SK-N-SH (cell line): ENCODE measurements around the gene LNX2. TPM values are rescaled to one million over a fixed set of nuclear protein-coding genes. Genes with fewer than 3 reads are reported as not detected.

Experiments
- CTCF ChIA-PET: fragments of 300-600, 350-600 bp; formaldehyde crosslinking; extraction: SDS; loops from one replicate; lab custom pipeline; 2021; lab: Yijun Ruan, JAX
- POLR2A ChIA-PET: fragments of 350-600 bp; sonication (Branson Sonifier 250); formaldehyde crosslinking; extraction: SDS; loops from one replicate; lab custom pipeline; 2020; ENCODE audit warnings: antibody characterized with exemption, inconsistent platforms; lab: Yijun Ruan, JAX
- DNase-seq: peaks from one replicate; pipeline ENCODE4 v3.0.0; 2012
- H2AFZ ChIP-seq: fragments of 200-600 bp; sonication (generic); 2 replicates; pipeline ENCODE4 v1.8.1; 2016; ENCODE audit warnings: antibody characterized with exemption, mild to moderate bottlenecking, low read depth
- H3F3A ChIP-seq: fragments of 200-600 bp; sonication (generic); replicated peaks from 2 replicates; pipeline ENCODE3; 2016; ENCODE audit warnings: antibody characterized with exemption, mild to moderate bottlenecking; ENCODE audit not compliant: insufficient read depth
- H3K27ac ChIP-seq, 2 experiments: fragments of 200-500 bp in 1 of 2; fragments of 200-600 bp in 1 of 2; sonication (Bioruptor generic) in 1 of 2; sonication (generic), shearing (Covaris generic) in 1 of 2; 2 replicates each; pipeline versions ENCODE4 v1.5.1 to v1.6.1; 2014 to 2016; ENCODE audit warnings: low read depth in 2 of 2, inconsistent platforms in 1 of 2, low read length in 1 of 2, mild to moderate bottlenecking in 1 of 2, mixed read lengths in 1 of 2
- H3K27me3 ChIP-seq: fragments of 200-600 bp; sonication (generic), shearing (Covaris generic); 2 replicates; pipeline ENCODE4 v1.6.1; 2016; ENCODE audit warnings: mixed run types; ENCODE audit not compliant: insufficient read depth
- H3K36me3 ChIP-seq, 2 experiments: fragments of 200-500 bp in 1 of 2; fragments of 200-600 bp in 1 of 2; sonication (Bioruptor generic) in 1 of 2; sonication (generic) in 1 of 2; replicated peaks in 1 of 2; 2 replicates each; pipeline versions ENCODE3 to v1.5.1; 2014 to 2016; ENCODE audit warnings: low read length in 1 of 2, mild to moderate bottlenecking in 1 of 2; ENCODE audit not compliant: insufficient read depth in 2 of 2, control insufficient read depth in 1 of 2
- H3K4me1 ChIP-seq, 2 experiments: fragments of 200-500 bp in 1 of 2; fragments of 200-600 bp in 1 of 2; sonication (Bioruptor generic) in 1 of 2; sonication (generic), shearing (Covaris generic) in 1 of 2; 2 replicates each; pipeline versions ENCODE4 v1.5.1 to v1.6.1; 2014 to 2016; ENCODE audit warnings: low read depth in 1 of 2, low read length in 1 of 2, mixed run types in 1 of 2; ENCODE audit not compliant: insufficient read depth in 2 of 2, control insufficient read depth in 1 of 2
- H3K4me2 ChIP-seq: fragments of 200-600 bp; sonication (generic), shearing (Covaris generic); 2 replicates; pipeline ENCODE4 v1.6.1; 2017; ENCODE audit warnings: mixed run types
- H3K4me3 ChIP-seq, 2 experiments: fragments of 200-500 bp in 1 of 2; fragments of 200-600 bp in 1 of 2; sonication (Bioruptor generic) in 1 of 2; sonication (generic), shearing (Covaris generic) in 1 of 2; 2 replicates each; pipeline versions ENCODE4 v1.5.1 to v1.8.1; 2014 to 2016; ENCODE audit warnings: low read depth in 2 of 2, inconsistent platforms in 1 of 2, low read length in 1 of 2, mild to moderate bottlenecking in 1 of 2, mixed read lengths in 1 of 2, moderate library complexity in 1 of 2
- H3K79me2 ChIP-seq: fragments of 200-600 bp; sonication (generic); 2 replicates; pipeline ENCODE4 v1.8.1; 2017; ENCODE audit warnings: mild to moderate bottlenecking; ENCODE audit not compliant: insufficient read depth
- H3K9ac ChIP-seq: fragments of 200-600 bp; sonication (generic); 2 replicates; pipeline ENCODE4 v1.6.1; 2017; ENCODE audit warnings: mixed run types
- H3K9me2 ChIP-seq: fragments of 200-600 bp; sonication (generic); 2 replicates; pipeline ENCODE4 v1.6.1; 2017; ENCODE audit warnings: mixed run types
- H3K9me3 ChIP-seq: fragments of 200-600 bp; sonication (generic); 2 replicates; pipeline ENCODE4 v1.6.1; 2017; ENCODE audit warnings: mixed run types, mild to moderate bottlenecking, moderate library complexity
- H4K20me1 ChIP-seq: fragments of 200-600 bp; sonication (generic); 2 replicates; pipeline ENCODE4 v1.6.1; 2017; ENCODE audit warnings: mild to moderate bottlenecking, mixed run types; ENCODE audit not compliant: insufficient read depth
- ELF1 ChIP-seq: IDR thresholded peaks from 2 replicates; pipeline ENCODE4 v1.4.0; 2012
- EP300 ChIP-seq, 2 experiments: IDR thresholded peaks; 2 replicates each; pipeline versions ENCODE4 v1.4.0 to v1.6.1; 2012; ENCODE audit warnings: borderline replicate concordance in 1 of 2, low read depth in 1 of 2, low read length in 1 of 2
- FOXM1 ChIP-seq: IDR thresholded peaks from 2 replicates; pipeline ENCODE4 v1.4.0; 2012; ENCODE audit warnings: low read depth, mild to moderate bottlenecking
- JUND ChIP-seq: IDR thresholded peaks from 2 replicates; pipeline ENCODE4 v1.4.0; 2012
- MXI1 ChIP-seq: IDR thresholded peaks from 2 replicates; pipeline ENCODE4 v1.6.1; 2012; ENCODE audit warnings: mild to moderate bottlenecking, low read depth, low read length, improper control_type of control experiment
- POLR2AphosphoS5 ChIP-seq: IDR thresholded peaks from 2 replicates; pipeline ENCODE4 v1.6.1; 2012; ENCODE audit warnings: low read depth, low read length
- RAD21 ChIP-seq: IDR thresholded peaks from 2 replicates; pipeline ENCODE4 v1.6.1; 2012; ENCODE audit warnings: mild to moderate bottlenecking, low read length
- RCOR1 ChIP-seq: fragments of 150-350 bp; IDR thresholded peaks from 2 replicates; pipeline ENCODE4 v1.6.1; 2017; ENCODE audit warnings: antibody characterized with exemption, low read length
- YY1 ChIP-seq: IDR thresholded peaks from 2 replicates; pipeline ENCODE4 v1.4.0; 2012; ENCODE audit warnings: low read depth, mild to moderate bottlenecking
- WGBS: methylation state at CpG from one replicate; pipeline ENCODE4 v1.1.6; 2017; ENCODE audit warnings: low lambda C conversion rate; 5-methylcytosine and 5-hydroxymethylcytosine counted together
- polyA plus RNA-seq, 3 experiments: library from polyadenylated mRNA; depleted of rRNA; stranded (reverse); fragments of >200 nt; gene quantifications; 2 replicates each; pipeline ENCODE4 v1.2.3, GENCODE V29; 2012

LNX2 gene
- polyA plus RNA-seq, 1 of the 3 experiments (the other 2 are of a cell fraction) = 3.7 TPM

DNA sequence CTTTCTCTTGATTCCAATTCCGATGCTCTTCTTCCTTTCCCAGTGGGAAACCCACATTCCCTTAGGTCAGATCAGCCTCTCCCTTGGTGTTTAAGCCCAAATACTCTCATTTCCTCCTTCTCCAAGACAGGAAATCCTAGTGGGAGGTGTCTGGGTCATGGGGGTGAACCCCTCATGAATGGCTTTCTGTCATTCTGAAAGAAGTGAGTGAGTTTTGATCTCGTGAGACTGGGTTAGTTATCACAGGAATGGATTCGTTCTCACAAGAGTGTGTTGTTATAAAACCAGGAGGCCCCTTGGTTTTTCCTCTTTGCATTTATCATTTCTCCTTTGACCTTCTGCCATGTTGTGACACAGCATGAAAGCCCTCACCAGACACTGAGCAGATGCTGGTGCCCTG is 93.8 kb downstream of the LNX2 start:
- Histone ChIP-seq H3F3A (no peaks in the 10 kb centered on the region), H3K4me2 (no peak overlapping the region), H3K27me3 (peaks cover 58% of the 10 kb centered on the region; the same call in 1 of the 2 replicates), H3K4me1 (no peaks in the 10 kb centered on the region), H3K9ac (no peak overlapping the region), H3K27ac (no peak overlapping the region), H2AFZ (no peak overlapping the region), H3K9me3 (no peaks in the 10 kb centered on the region), H3K79me2 (no peaks in the 10 kb centered on the region), H3K9me2 (no peaks in the 10 kb centered on the region), H4K20me1 (no peaks in the 10 kb centered on the region), H3K36me3 (no peaks in the 10 kb centered on the region), H3K4me3 (no peak overlapping the region)
- TF ChIP-seq JUND = no peak
- no peak for TF ChIP-seq MXI1
- TF ChIP-seq RAD21 = no peak
- no peak for TF ChIP-seq POLR2AphosphoS5
- no peak for DNase-seq
- ChIA-PET CTCF (interaction anchor here (1.3 to 3.3 kb wide), 3 partner anchors 151 to 300 kb away, joined by 3 to 18 read pairs (median 8); no protein-coding TSS in a partner anchor), POLR2A (no interaction called here)
- WGBS = 5% methylated on average over 3 of the region's 3 CpGs

DNA sequence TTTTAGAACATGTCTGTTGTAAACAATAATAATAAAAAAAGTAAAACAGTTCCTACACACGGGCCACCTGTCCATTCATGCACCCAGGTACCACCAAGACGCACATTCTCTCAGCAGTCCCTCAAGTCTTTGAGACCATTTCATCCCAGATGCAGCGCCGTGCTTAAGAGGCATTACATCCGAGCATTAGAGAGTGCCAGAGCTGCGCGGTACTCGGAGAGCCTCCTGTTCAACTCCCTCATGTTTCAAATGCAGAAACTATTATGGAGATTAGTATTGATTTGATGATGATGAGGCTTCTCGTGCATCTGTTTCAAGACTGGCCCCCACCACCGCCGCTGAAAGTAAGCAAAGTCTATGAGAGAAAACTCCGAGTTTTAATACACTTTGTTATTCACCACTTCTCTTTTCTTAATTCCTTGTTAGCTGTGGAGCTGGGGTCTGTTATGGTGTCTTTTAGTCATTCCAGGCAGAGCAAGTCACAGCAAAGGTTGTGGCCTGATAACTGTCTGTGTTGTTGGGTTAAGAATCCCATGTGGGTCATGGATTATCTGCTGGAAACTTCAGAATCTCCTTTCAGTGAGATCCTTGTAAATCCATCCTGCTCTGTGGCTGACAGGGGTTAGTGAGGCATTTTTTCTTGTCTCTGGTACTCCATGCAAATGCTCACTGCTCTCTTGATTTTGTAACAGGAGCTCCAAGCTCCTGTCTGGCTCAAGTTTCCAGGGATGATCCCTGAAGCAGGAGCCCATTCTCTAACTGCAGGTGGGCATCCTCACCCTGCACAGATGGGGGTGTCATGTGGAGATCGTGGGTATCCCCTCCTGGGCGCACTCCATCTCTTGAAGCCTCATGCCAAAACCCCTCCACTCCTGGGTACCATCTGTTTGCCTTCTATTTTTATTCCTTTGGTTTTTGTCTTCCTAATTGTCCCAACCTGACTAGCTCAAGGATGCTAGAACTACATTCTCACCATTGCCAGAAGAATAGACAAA is 95.1 kb downstream of the LNX2 start:
- DNase-seq = no peak
- POLR2A ChIA-PET = no interaction called here

DNA sequence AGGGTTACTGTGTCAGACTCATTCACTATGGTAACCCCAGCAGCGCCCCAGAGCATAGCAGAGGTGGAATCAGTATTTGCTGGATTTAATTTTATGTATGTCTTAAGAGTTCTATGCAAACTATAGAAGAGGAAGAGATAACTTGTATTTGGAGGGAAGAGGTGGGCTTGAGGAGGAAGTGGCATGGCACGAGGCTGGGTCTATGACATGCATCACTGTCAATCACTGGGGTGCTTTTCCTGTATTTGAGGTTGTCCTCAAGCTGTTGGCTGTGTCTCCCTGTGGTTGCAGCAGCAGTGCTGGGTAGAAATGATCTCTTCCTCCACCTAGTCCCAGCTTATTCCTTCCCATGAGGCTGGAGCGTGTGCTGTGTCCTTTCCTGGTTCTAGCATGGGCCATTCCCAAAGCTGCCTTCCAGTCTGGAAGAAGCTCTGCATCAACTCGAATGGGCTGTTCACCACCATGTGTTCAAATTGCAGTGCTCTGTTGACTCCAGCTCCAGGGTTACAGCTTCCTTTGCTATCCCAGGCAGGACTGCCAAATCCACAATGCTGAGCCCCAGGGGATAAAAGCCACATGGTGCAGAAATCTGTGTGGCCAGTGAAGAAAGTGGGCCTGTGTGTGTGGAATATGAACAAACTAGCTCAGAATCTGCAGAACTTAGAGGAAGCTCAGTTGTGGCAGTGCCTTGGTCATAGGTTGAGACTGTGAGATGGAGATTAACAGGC is 96.8 kb downstream of the LNX2 start:
- H3K4me3 ChIP-seq = no peak overlapping the region
- H3K79me2 ChIP-seq = no peaks in the 10 kb centered on the region
- WGBS = 27% methylated on average over 4 of the region's 4 CpGs
- no peaks in the 10 kb centered on the region for H3F3A ChIP-seq
- no peak overlapping the region for H3K9ac ChIP-seq
- ChIA-PET CTCF (interaction anchor here (0.6 to 5.4 kb wide), 4 partner anchors 9 to 1447 kb away, joined by 3 to 37 read pairs (median 10); no protein-coding TSS in a partner anchor), POLR2A (no interaction called here)
- no peak for DNase-seq
- H3K27ac ChIP-seq = no peak overlapping the region
- H3K4me1 ChIP-seq = no peaks in the 10 kb centered on the region
- H3K27me3 ChIP-seq = peaks cover 66% of the 10 kb centered on the region; the same call in 1 of the 2 replicates
- no peaks in the 10 kb centered on the region for H3K36me3 ChIP-seq
- no peaks in the 10 kb centered on the region for H4K20me1 ChIP-seq
- no peak overlapping the region for H3K4me2 ChIP-seq
- no peaks in the 10 kb centered on the region for H3K9me3 ChIP-seq
- H3K9me2 ChIP-seq = no peaks in the 10 kb centered on the region
- no peak overlapping the region for H2AFZ ChIP-seq
- TF ChIP-seq EP300 (IDR thresholded peaks at IDR 0.05; ENCODE audit: borderline replicate concordance in 1 of 2, low read depth in 1 of 2, low read length in 1 of 2) (no peak), RCOR1 (no peak), FOXM1 (no peak), YY1 (no peak)

More for the DNA sequence above, 95.1 kb downstream of the LNX2 start:
- no peak overlapping the region for H3K4me3 ChIP-seq
- H3K9me2 ChIP-seq = no peaks in the 10 kb centered on the region
- no peaks in the 10 kb centered on the region for H4K20me1 ChIP-seq
- no peak overlapping the region for H3K4me2 ChIP-seq
- no peak overlapping the region for H3K27ac ChIP-seq
- H3K27me3 ChIP-seq = peaks cover 67% of the 10 kb centered on the region; the same call in 1 of the 2 replicates
- no peak for TF ChIP-seq ELF1
- WGBS = 12% methylated on average over 14 of the region's 14 CpGs
- H3K36me3 ChIP-seq = no peaks in the 10 kb centered on the region
- no peaks in the 10 kb centered on the region for H3K4me1 ChIP-seq
- CTCF ChIA-PET = interaction anchor here (0.9 to 5.4 kb wide), 4 partner anchors 7 to 301 kb away, joined by 3 to 37 read pairs (median 10); no protein-coding TSS in a partner anchor
- no peak overlapping the region for H3K9ac ChIP-seq
- no peaks in the 10 kb centered on the region for H3F3A ChIP-seq
- H3K9me3 ChIP-seq = no peaks in the 10 kb centered on the region
- H2AFZ ChIP-seq = no peak overlapping the region
- no peaks in the 10 kb centered on the region for H3K79me2 ChIP-seq
